GM12874 (cell line): ENCODE results near the gene VAV2.

ENCODE experiments used
- TF ChIP-seq, protein P1 (sequence below): IDR thresholded peaks from 2 replicates; pipeline ENCODE4 v1.5.1; 2011; ENCODE audit warnings: low read depth, mild to moderate bottlenecking, control low read depth, low read length, moderate library complexity; ENCODE audit not compliant: insufficient read depth

Gene VAV2

DNA sequence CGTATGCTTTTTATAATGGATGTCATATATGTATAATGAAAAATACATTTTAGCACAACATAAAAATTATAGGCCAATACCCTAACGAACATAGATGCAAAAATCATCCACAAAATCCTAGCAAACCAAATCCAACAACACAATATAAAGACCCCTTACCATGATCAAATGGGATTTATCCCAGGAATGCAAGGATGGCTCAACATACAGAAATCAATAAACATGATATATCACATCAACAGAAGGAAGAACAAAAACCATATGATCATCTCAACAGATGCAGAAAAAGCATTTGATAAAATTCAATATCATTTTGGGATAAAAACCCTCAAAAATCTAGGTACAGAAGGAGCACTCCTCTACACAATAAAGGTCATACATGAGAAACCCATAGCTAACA, 27.7 kb downstream of the VAV2 start:
- TF ChIP-seq, protein P1, sequence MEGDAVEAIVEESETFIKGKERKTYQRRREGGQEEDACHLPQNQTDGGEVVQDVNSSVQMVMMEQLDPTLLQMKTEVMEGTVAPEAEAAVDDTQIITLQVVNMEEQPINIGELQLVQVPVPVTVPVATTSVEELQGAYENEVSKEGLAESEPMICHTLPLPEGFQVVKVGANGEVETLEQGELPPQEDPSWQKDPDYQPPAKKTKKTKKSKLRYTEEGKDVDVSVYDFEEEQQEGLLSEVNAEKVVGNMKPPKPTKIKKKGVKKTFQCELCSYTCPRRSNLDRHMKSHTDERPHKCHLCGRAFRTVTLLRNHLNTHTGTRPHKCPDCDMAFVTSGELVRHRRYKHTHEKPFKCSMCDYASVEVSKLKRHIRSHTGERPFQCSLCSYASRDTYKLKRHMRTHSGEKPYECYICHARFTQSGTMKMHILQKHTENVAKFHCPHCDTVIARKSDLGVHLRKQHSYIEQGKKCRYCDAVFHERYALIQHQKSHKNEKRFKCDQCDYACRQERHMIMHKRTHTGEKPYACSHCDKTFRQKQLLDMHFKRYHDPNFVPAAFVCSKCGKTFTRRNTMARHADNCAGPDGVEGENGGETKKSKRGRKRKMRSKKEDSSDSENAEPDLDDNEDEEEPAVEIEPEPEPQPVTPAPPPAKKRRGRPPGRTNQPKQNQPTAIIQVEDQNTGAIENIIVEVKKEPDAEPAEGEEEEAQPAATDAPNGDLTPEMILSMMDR: no peak

DNA sequence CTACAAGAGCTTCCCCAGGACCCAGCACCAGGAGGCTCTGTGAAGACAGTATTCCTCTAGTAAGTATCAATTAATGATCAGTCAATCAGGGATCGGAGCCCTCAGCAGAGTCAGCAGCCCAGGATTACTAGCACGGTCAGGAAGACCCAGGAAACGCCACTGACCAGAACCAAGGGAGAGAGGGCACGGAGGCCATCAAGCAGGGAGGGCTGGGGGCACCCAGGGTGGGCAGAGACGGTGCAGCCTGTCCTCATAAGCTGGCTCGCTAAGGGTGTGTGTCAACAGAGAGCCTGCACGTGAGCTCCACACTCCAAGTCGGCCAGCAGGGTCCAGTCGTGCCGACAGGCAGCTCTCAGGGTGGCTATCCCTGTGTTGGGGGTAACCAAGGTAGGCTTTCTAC, 29.0 kb downstream of the VAV2 start:
- TF ChIP-seq, protein P1: no peak

DNA sequence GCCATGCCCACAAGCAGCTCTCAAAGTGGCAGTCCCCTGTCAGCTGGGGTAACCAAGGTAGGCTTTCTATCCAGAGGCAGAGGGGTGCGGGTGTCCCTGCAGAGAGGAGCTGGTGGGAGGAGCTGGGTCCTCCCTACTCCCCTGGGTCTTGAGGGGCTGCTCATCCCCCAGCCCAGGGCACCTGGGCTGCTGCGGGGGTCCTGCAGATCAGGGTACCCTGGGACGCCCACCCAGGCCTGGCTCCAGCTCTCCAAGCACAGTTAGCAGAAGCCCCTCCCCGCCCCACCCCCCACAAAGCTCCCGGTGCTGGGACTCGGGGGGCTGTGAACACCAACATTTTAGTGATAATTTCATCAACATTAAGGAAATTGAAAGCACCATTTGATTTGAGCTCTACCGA, 29.8 kb downstream of the VAV2 start:
- TF ChIP-seq, protein P1: no peak

DNA sequence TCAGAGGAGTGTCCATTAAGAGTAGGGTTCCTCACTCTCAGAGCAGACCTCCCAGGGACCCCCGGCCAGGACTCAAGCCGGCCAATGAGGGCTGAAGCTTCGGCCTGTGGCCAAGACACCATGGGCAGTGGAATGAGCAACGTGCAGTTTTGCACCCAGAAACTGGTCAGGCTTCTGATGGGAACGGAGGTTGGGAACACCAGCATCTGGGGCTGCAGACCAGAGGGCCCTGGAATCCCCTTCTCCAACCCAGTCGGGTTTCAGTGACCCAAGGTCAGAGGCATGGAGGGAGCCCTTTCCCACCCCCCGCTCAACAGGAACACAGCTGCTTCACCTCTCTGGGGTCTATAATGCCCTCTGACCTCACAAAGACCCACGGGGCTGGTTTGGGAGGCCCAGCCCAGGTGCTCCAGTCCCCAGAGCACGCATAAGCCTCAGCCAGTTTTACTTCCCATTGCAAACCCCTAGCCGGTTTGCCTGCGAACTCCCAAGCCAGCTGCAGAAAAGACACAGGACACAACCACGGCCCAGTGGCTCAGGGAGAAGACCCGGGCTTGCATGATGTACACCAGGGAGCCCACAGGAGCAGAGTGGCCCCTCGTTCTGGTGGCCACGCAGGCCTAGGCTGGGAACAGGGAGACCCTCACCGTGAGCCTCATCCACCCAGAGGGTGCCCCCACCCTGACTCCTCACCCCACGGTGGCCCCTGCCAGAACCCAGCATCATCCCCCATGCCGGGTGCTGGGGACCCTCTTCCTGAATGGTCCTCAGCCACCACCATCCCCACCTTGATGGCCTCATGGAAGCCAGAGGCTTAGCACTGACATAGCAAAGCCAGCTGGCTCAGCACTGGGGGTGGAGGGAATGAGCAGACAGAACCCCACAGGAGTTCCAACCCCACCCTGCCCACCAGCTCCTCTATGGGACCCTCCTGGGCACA, 30.6 kb downstream of the VAV2 start:
- TF ChIP-seq, protein P1: no peak

DNA sequence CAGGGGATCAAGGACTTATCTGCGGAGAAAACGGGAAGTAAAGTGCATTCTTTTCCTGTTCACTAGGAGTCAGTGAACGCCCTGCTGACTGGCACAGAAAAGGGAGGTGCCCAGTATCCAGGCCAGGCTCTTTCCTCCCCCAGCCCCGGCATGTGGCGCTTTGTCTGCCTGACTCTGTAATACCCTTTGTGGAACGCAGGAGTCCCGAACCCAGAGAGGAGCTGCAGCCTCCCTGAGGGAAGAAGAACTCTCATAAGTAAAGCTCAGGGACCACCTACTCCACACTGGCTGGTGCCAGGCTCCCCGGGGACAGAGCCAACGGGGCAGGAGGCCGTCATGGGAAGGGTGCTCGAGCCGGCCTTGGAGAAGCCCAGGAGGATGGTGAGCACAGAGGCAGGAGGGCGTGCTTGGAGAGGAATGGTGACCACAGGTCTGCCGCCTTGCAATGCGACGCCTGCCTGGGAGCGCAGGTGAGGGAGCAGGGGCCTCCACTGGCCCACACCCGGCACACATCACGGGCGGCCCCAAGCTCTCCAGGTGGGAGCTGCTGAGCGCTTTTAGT, 31.5 kb downstream of the VAV2 start:
- TF ChIP-seq, protein P1: no peak

DNA sequence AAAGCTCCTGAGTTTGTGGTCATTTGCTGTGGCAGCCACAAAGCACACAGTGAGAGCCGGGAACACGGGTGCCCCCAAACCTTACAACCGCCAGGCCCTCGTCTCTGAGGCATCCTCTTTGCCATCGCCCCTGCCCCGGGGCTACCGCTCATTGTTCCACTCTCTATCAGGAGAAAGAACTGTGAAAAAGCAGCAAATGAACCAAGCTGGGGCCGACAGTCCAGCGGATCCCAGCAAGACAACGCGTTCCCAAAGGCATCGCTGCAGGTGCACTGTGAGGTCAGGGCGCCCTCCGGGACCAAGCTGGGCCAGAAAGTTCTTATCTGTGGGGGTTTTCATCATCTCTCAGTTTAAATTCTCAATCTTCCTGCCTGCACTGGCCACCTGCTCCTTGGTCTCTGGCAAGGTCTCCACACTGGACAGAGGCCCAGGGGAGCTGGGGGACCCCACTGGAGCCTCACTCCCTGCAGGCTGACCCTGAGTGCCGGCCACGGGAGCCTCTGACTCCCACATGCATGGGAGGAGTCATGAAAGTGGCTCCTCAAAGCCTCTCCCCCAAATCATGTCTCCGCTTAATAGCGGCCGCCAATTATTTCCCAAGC, 32.1 kb downstream of the VAV2 start:
- TF ChIP-seq, protein P1: no peak

DNA sequence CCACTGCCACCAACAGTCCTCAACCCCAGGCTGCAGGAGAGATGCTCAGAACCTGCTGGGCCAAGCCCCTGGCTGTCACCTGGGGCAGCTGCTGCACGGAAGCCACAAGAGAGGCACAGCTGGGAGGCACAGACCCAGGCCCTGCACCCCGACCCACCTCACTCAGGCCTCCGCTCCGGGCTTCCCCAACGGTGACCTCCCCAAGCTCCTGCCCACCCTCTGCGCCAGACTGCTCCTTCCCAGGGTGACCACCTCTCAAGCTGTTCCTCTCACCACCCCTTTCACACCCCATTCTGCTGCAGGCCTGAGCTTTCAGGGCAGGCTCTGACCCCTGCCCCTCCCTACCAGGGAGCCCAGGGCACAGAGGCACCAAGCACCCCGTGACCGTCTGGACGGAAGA, 33.0 kb downstream of the VAV2 start:
- TF ChIP-seq, protein P1: no peak
